Smooth muscle cell (in vitro differentiated cells): Measurements from ENCODE around the gene CBLC. TPM values are rescaled to one million over a fixed set of nuclear protein-coding genes. Genes with fewer than 3 reads are reported as not detected.

Experiments used
- DNase-seq: peaks from one replicate; lab custom pipeline; 2025; ENCODE audit not compliant: unreplicated experiment; lab: John Stamatoyannopoulos, UW
- H2AFZ ChIP-seq: fragments of 200-600 bp; sonication (generic); 2 replicates; pipeline ENCODE4 v1.6.0; 2016; ENCODE audit warnings: antibody characterized with exemption, low read depth, mild to moderate bottlenecking
- H3F3A ChIP-seq: fragments of 200-600 bp; sonication (generic); 2 replicates; pipeline ENCODE4 v1.6.0; 2017; ENCODE audit warnings: antibody characterized with exemption, low read depth
- H3K27ac ChIP-seq: fragments of 200-600 bp; sonication (generic); 2 replicates; pipeline ENCODE4 v1.5.1; 2016; ENCODE audit warnings: low read depth, mild to moderate bottlenecking
- H3K27me3 ChIP-seq: fragments of 200-600 bp; sonication (generic); 2 replicates; pipeline ENCODE4 v1.6.1; 2016; ENCODE audit warnings: low read depth, mild to moderate bottlenecking
- H3K36me3 ChIP-seq: fragments of 200-600 bp; sonication (generic); 2 replicates; pipeline ENCODE4 v1.5.1; 2016; ENCODE audit warnings: low read depth
- H3K4me1 ChIP-seq: fragments of 200-600 bp; sonication (generic); 2 replicates; pipeline ENCODE4 v1.5.1; 2016; ENCODE audit warnings: low read depth
- H3K4me2 ChIP-seq: fragments of 200-600 bp; sonication (generic); 2 replicates; pipeline ENCODE4 v1.6.0; 2016; ENCODE audit warnings: mild to moderate bottlenecking
- H3K4me3 ChIP-seq: fragments of 200-600 bp; sonication (generic); 2 replicates; pipeline ENCODE4 v1.5.1; 2016; ENCODE audit warnings: mild to moderate bottlenecking
- H3K79me2 ChIP-seq: fragments of 200-600 bp; sonication (generic); 2 replicates; pipeline ENCODE4 v1.6.0; 2016; ENCODE audit warnings: low read depth, mild to moderate bottlenecking
- H3K9ac ChIP-seq: fragments of 200-600 bp; sonication (generic); 2 replicates; pipeline ENCODE4 v1.6.0; 2016; ENCODE audit warnings: low read depth
- H3K9me3 ChIP-seq: fragments of 200-600 bp; sonication (generic); replicated peaks from 2 replicates; pipeline ENCODE4 v1.5.1; 2016; ENCODE audit warnings: low read depth
- H4K20me1 ChIP-seq: fragments of 200-600 bp; sonication (generic); 2 replicates; pipeline ENCODE4 v1.6.0; 2016; ENCODE audit warnings: low read depth
- WGBS: methylation state at CpG from one replicate; pipeline ENCODE4 v1.1.7; 2016; ENCODE audit warnings: low lambda C conversion rate; 5-methylcytosine and 5-hydroxymethylcytosine counted together
- polyA plus RNA-seq: library from polyadenylated mRNA; unstranded; fragments of >200 nt; fragmentation: Nextera tagmentation; extraction: Ambion mirVana; gene quantifications from 2 replicates; pipeline ENCODE4 v1.2.1, GENCODE V29; 2016
- total RNA-seq: library from RNA; depleted of rRNA; stranded (reverse); fragments of >200 nt; gene quantifications from 2 replicates; pipeline ENCODE4 v1.2.3, GENCODE V29; 2014
- TF ChIP-seq, protein P1 (sequence below): fragments of 200-600 bp; sonication (generic); IDR thresholded peaks from 2 replicates; pipeline ENCODE4 v1.5.1; 2017; ENCODE audit warnings: borderline replicate concordance, mild to moderate bottlenecking, antibody characterized with exemption; ENCODE audit not compliant: insufficient read depth, poor library complexity, severe bottlenecking

Gene CBLC
- total and polyA plus RNA-seq, 2 experiments from 2014 or later, result 0.40 to 0.87 TPM

DNA sequence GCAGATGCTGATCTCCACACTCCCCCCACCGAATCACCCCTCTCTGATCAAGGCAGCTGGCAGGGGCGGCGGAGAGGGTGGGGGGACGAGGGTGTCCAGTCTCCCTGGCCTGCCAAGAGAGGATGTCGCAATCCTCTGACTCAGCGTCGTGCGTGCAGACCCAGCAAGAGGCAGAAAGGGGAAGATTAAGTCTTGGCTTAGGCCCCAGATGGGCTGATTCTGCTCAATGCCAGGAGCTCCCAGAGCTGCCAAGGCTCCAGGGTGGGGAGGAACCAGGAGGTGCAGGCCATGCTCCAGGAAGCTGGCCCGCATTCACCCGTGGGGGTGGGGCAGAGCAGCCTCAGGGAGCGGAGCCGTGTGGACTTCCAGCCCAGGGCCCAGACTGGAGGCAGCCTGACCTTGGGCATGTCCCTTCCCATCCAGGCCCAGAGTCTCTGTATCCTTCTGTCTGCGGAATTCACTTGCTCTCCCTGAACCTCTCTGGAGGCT is 35.8 kb upstream of the CBLC start:
- Histone ChIP-seq H3F3A (peaks cover 28% of the 10 kb centered on the region), H3K9ac (peak overlapping the region; percentile 83), H4K20me1 (no peaks in the 10 kb centered on the region), H3K9me3 (no peaks in the 10 kb centered on the region), H3K27ac (peak overlapping the region; percentile 94), H3K27me3 (no peaks in the 10 kb centered on the region), H3K36me3 (no peaks in the 10 kb centered on the region), H2AFZ (no peak overlapping the region), H3K4me3 (no peak overlapping the region), H3K4me1 (peaks cover 3% of the 10 kb centered on the region), H3K4me2 (peak overlapping the region; percentile 42), H3K79me2 (no peaks in the 10 kb centered on the region)
- 4% methylated on average over 9 of the region's 13 CpGs for WGBS
- peak; percentile 82 for DNase-seq
- TF ChIP-seq, protein P1, sequence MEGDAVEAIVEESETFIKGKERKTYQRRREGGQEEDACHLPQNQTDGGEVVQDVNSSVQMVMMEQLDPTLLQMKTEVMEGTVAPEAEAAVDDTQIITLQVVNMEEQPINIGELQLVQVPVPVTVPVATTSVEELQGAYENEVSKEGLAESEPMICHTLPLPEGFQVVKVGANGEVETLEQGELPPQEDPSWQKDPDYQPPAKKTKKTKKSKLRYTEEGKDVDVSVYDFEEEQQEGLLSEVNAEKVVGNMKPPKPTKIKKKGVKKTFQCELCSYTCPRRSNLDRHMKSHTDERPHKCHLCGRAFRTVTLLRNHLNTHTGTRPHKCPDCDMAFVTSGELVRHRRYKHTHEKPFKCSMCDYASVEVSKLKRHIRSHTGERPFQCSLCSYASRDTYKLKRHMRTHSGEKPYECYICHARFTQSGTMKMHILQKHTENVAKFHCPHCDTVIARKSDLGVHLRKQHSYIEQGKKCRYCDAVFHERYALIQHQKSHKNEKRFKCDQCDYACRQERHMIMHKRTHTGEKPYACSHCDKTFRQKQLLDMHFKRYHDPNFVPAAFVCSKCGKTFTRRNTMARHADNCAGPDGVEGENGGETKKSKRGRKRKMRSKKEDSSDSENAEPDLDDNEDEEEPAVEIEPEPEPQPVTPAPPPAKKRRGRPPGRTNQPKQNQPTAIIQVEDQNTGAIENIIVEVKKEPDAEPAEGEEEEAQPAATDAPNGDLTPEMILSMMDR, result no peak

DNA sequence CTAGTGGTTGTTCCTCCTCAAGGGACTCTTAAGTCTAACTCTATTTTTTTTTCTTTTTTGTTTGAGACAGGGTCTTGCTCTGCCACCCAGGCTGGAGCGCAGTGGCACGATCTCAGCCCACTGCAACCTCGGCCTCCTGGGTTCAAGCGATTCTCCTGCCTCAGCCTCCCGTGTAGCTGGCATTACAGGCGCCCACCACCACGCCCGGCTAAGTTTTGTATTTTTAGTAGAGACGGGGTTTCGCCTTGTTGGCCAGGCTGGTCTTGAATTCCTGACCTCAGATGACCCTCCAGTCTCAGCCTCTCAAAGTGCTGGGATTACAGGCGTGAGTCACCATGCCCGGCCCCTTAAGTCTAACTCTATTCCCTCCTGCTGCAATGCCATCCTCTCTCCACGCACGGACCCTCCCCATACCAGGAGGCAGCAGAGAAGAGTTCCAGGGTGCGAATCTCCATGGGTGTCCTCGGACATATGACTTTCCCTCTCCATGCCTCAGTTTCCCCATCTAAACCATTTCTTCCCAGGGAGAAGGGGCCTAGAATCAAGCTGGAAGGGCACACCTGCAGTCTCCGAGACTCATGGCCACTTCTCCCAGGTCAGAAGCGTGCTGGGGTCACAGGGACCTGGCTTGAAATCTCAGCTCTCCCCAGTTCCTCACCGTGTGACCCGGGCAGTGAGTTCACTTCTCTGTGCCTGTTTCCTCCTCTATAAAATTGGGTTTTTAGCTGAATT is 35.2 kb upstream of the CBLC start:
- Histone ChIP-seq H2AFZ (no peak overlapping the region), H3K4me2 (peak overlapping the region; percentile 42), H4K20me1 (no peaks in the 10 kb centered on the region), H3F3A (peaks cover 28% of the 10 kb centered on the region), H3K79me2 (no peaks in the 10 kb centered on the region), H3K27ac (peak overlapping the region; percentile 94), H3K4me1 (peaks cover 3% of the 10 kb centered on the region), H3K9ac (peak overlapping the region; percentile 60), H3K27me3 (no peaks in the 10 kb centered on the region), H3K36me3 (no peaks in the 10 kb centered on the region), H3K9me3 (no peaks in the 10 kb centered on the region), H3K4me3 (no peak overlapping the region)
- TF ChIP-seq, protein P1, result no peak
- no peak for DNase-seq
- WGBS, result 56% methylated on average over 20 of the region's 20 CpGs

DNA sequence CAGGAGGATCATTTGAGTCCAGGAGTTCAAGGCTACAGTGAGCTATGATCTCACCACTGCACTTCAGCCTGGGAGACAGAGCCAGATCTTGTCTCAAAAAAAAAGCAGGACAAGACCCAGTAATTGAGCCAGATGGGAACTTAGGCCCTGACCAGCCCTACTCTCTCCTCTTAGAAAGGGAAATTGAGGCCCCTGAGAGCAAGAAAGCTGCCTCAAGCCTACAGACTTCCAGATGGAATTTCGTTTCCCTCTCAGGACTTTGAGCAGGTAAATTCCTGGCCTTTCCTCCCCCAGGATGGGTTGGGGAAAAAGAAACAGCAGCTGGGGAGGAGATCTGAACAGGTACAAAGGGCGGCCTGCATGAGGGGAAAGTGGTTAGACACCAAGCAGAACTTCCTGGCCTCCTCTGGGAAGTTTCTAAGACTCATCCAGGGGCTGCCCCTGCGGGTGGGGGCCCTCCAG is 32.8 kb upstream of the CBLC start:
- peak overlapping the region; percentile 54 for H3K9ac ChIP-seq
- H3K4me1 ChIP-seq, result peaks cover 9% of the 10 kb centered on the region
- H3K9me3 ChIP-seq, result no peaks in the 10 kb centered on the region
- no peak for DNase-seq
- H3K4me2 ChIP-seq, result peak overlapping the region; percentile 26
- no peak overlapping the region for H2AFZ ChIP-seq
- peaks cover 34% of the 10 kb centered on the region for H3F3A ChIP-seq
- H3K36me3 ChIP-seq, result no peaks in the 10 kb centered on the region
- H3K4me3 ChIP-seq, result no peak overlapping the region
- peaks cover 12% of the 10 kb centered on the region for H3K79me2 ChIP-seq
- WGBS, result 57% methylated on average over 3 of the region's 3 CpGs
- H4K20me1 ChIP-seq, result peaks cover 4% of the 10 kb centered on the region
- no peaks in the 10 kb centered on the region for H3K27me3 ChIP-seq
- peak overlapping the region; percentile 78 for H3K27ac ChIP-seq
- TF ChIP-seq, protein P1, result no peak

DNA sequence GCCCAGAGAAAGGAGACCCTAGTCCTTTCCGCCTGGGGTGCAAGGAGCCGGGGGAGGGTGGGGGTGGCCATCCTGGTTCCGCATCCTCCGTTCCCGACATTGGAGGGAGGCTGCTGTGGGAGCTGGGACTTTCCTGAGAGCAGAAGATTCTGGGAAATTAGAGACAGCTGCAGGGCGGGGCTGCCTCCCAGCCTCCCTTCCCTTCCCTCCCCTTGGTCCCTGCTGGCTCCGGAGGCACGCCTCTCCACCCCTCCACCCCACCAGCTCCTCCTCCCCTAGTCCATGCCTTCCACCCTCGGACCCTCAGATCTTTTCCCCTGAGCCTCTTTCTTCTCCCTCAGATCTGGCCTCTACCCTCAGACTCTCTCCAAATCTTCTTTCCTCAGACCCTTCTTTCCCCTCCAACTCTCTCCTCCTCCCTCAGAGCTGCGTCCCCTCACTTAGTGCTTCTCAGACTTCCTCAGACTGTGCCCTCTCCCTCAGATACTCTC is 32.3 kb upstream of the CBLC start:
- WGBS, result 43% methylated on average over 5 of the region's 10 CpGs
- Histone ChIP-seq H3K9ac (peak overlapping the region; percentile 54), H3K79me2 (peaks cover 16% of the 10 kb centered on the region), H3K9me3 (no peaks in the 10 kb centered on the region), H3K27me3 (no peaks in the 10 kb centered on the region), H3K4me3 (no peak overlapping the region), H3F3A (peaks cover 35% of the 10 kb centered on the region), H3K4me1 (peaks cover 9% of the 10 kb centered on the region), H3K27ac (peak overlapping the region; percentile 78), H3K36me3 (no peaks in the 10 kb centered on the region), H2AFZ (no peak overlapping the region), H4K20me1 (peaks cover 9% of the 10 kb centered on the region), H3K4me2 (peak overlapping the region; percentile 26)
- TF ChIP-seq, protein P1, result no peak
- DNase-seq, result peak; percentile 35
